Coronary artery (tissue), 2 donors: ENCODE results near the gene ST6GALNAC4.

Source experiments
- DNase-seq: peaks from one replicate; pipeline ENCODE4 v3.0.0-alpha.2; 2017; ENCODE audit warnings: low spot score
- H3K27ac ChIP-seq, 2 donors: fragments of 200-600 bp; sonication (generic); one replicate each; pipeline ENCODE4 v1.5.1; 2016 to 2019
- H3K4me3 ChIP-seq: fragments of 200-600 bp; sonication (generic); 2 replicates; pipeline ENCODE4 v1.5.1; 2016; ENCODE audit warnings: mild to moderate bottlenecking, moderate library complexity
- TF ChIP-seq, protein P1 (sequence below): fragments of 200-600 bp; sonication (generic); IDR thresholded peaks from one replicate; pipeline ENCODE4 v1.5.1; 2019; ENCODE audit warnings: antibody characterized with exemption

ST6GALNAC4 gene

GRCh38 chr9:127942216-127943010 is 25.6 kb upstream of the ST6GALNAC4 start:
- DNase-seq = no peak
- Histone ChIP-seq H3K4me3 (no peak overlapping the region), H3K27ac (peak overlapping the region in 1 of 2 donors; percentile 28)
- TF ChIP-seq, protein P1, sequence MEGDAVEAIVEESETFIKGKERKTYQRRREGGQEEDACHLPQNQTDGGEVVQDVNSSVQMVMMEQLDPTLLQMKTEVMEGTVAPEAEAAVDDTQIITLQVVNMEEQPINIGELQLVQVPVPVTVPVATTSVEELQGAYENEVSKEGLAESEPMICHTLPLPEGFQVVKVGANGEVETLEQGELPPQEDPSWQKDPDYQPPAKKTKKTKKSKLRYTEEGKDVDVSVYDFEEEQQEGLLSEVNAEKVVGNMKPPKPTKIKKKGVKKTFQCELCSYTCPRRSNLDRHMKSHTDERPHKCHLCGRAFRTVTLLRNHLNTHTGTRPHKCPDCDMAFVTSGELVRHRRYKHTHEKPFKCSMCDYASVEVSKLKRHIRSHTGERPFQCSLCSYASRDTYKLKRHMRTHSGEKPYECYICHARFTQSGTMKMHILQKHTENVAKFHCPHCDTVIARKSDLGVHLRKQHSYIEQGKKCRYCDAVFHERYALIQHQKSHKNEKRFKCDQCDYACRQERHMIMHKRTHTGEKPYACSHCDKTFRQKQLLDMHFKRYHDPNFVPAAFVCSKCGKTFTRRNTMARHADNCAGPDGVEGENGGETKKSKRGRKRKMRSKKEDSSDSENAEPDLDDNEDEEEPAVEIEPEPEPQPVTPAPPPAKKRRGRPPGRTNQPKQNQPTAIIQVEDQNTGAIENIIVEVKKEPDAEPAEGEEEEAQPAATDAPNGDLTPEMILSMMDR = peak; percentile 72

- no peak for DNase-seq
- no peak overlapping the region for H3K4me3 ChIP-seq
- TF ChIP-seq, protein P1 = no peak
- no peak overlapping the region for H3K27ac ChIP-seq
Measured at GRCh38 chr9:127941961-127942215, 25.0 kb upstream of the ST6GALNAC4 start.

GRCh38 chr9:127941062-127941960 is 24.5 kb upstream of the ST6GALNAC4 start:
- TF ChIP-seq, protein P1 = no peak
- Histone ChIP-seq H3K4me3 (no peak overlapping the region), H3K27ac (no peak overlapping the region)
- no peak for DNase-seq

- no peak overlapping the region for H3K27ac ChIP-seq
- TF ChIP-seq, protein P1 = no peak
- DNase-seq = no peak
- no peak overlapping the region for H3K4me3 ChIP-seq
Measured at GRCh38 chr9:127940593-127940992, 23.8 kb upstream of the ST6GALNAC4 start.

GRCh38 chr9:127938298-127938690 is 21.5 kb upstream of the ST6GALNAC4 start:
- DNase-seq = no peak
- Histone ChIP-seq H3K4me3 (peak overlapping the region; percentile 95), H3K27ac (peak overlapping the region; percentile 24 to 83)
- TF ChIP-seq, protein P1 = no peak

GRCh38 chr9:127937388-127938297 is 20.8 kb upstream of the ST6GALNAC4 start, which contains the start of gene DPM2:
Gene DPM2, minus strand, starts transcription at chr9:127937854. Its CDS starts 34 bp downstream, at chr9:127937820.
- TF ChIP-seq, protein P1 = no peak
- Histone ChIP-seq H3K27ac (peak within 1 kb of the TSS; percentile 24 to 83), H3K4me3 (peak within 1 kb of the TSS; percentile 95)
- DNase-seq = no peak
